WTC11 (cell line): Measurements from ENCODE around the gene DLGAP3. TPM values are rescaled to one million over a fixed set of nuclear protein-coding genes. Genes with fewer than 3 reads are reported as not detected.

Experiments
- ATAC-seq: fragments of 200-7000 bp; cut with Tn5 transposase; 2 replicates; pipeline ENCODE4 v1.10.0; 2021; ENCODE audit warnings: mild to moderate bottlenecking, moderate library complexity
- CTCF ChIA-PET: fragments of 300-600 bp; sonication (Branson Sonifier 250); formaldehyde crosslinking; loops from one replicate; lab custom pipeline; 2021; ENCODE audit warnings: antibody characterized with exemption; lab: Charles Lee
- POLR2A ChIA-PET: fragments of 350-600 bp; sonication (Branson Sonifier 250); formaldehyde crosslinking; loops from one replicate; lab custom pipeline; 2021; ENCODE audit warnings: antibody characterized with exemption; lab: Charles Lee
- DNase-seq: peaks from one replicate; pipeline ENCODE4 v3.0.0; 2021; ENCODE audit warnings: low spot score
- H3K27ac Mint-ChIP-seq: 2 replicates; pipeline ENCODE4 v1.8.0; 2021; ENCODE audit warnings: mixed read lengths
- H3K27me3 Mint-ChIP-seq: 2 replicates; pipeline ENCODE4 v1.8.0; 2021; ENCODE audit warnings: low read depth, mild to moderate bottlenecking, moderate library complexity, mixed read lengths
- H3K36me3 Mint-ChIP-seq: 2 replicates; pipeline ENCODE4 v1.8.0; 2021; ENCODE audit warnings: mixed read lengths
- H3K4me1 Mint-ChIP-seq: 2 replicates; pipeline ENCODE4 v1.8.0; 2022; ENCODE audit warnings: mixed read lengths
- H3K4me3 Mint-ChIP-seq: 2 replicates; pipeline ENCODE4 v1.8.0; 2021; ENCODE audit warnings: mild to moderate bottlenecking, moderate library complexity, mixed read lengths
- H3K9me3 Mint-ChIP-seq: 2 replicates; pipeline ENCODE4 v1.8.0; 2021; ENCODE audit warnings: mixed read lengths
- FOXJ3 ChIP-seq: sonication (generic); formaldehyde crosslinking; IDR thresholded peaks from 2 replicates; pipeline ENCODE4 v1.9.0; 2021; ENCODE audit warnings: missing genetic modification reagents, mild to moderate bottlenecking, borderline replicate concordance
- FOXP1 ChIP-seq: sonication (generic); formaldehyde crosslinking; IDR thresholded peaks from 2 replicates; pipeline ENCODE4 v1.8.0; 2022; ENCODE audit warnings: missing genetic modification reagents, mild to moderate bottlenecking, moderate library complexity, borderline replicate concordance
- JAZF1 ChIP-seq: fragments of 250-450 bp; sonication (Bioruptor Pico); IDR thresholded peaks from 2 replicates; pipeline ENCODE4 v1.9.0; 2021; ENCODE audit warnings: moderate library complexity, mild to moderate bottlenecking, inconsistent platforms
- KAT7 ChIP-seq: sonication (generic); formaldehyde crosslinking; IDR thresholded peaks from 2 replicates; pipeline ENCODE4 v1.8.1; 2023; ENCODE audit warnings: missing genetic modification reagents, mild to moderate bottlenecking, borderline replicate concordance
- NFATC4 ChIP-seq: fragments of 250-450 bp; sonication (Bioruptor Pico); IDR thresholded peaks from 2 replicates; pipeline ENCODE4 v1.9.0; 2021; ENCODE audit warnings: mild to moderate bottlenecking
- NR2C2 ChIP-seq: sonication (generic); formaldehyde crosslinking; IDR thresholded peaks from 2 replicates; pipeline ENCODE4 v1.8.0; 2022; ENCODE audit warnings: mild to moderate bottlenecking, missing genetic modification reagents
- NR3C1 ChIP-seq: sonication (generic); formaldehyde crosslinking; conservative IDR thresholded peaks from 2 replicates; pipeline ENCODE4 v1.8.1; 2023; ENCODE audit warnings: low read depth, mild to moderate bottlenecking, missing genetic modification reagents
- PRRX2 ChIP-seq: fragments of 250-450 bp; sonication (Bioruptor Pico); IDR thresholded peaks from 2 replicates; pipeline ENCODE4 v1.8.0; 2021; ENCODE audit warnings: mild to moderate bottlenecking
- RORB ChIP-seq: fragments of 250-450 bp; sonication (Bioruptor Pico); IDR thresholded peaks from 2 replicates; pipeline ENCODE4 v1.9.0; 2021; ENCODE audit warnings: mild to moderate bottlenecking
- SMAD3 ChIP-seq: sonication (generic); formaldehyde crosslinking; IDR thresholded peaks from 2 replicates; pipeline ENCODE4 v1.8.0; 2022; ENCODE audit warnings: missing genetic modification reagents, mild to moderate bottlenecking, borderline replicate concordance
- SMAD4 ChIP-seq: sonication (generic); formaldehyde crosslinking; IDR thresholded peaks from 2 replicates; pipeline ENCODE4 v1.8.0; 2022; ENCODE audit warnings: mild to moderate bottlenecking, missing genetic modification reagents
- TEAD4 ChIP-seq: sonication (generic); formaldehyde crosslinking; IDR thresholded peaks from 2 replicates; pipeline ENCODE4 v1.8.0; 2022; ENCODE audit warnings: mild to moderate bottlenecking, missing genetic modification reagents
- ZBTB43 ChIP-seq: sonication (generic); formaldehyde crosslinking; IDR thresholded peaks from 2 replicates; pipeline ENCODE4 v1.8.1; 2023; ENCODE audit warnings: mild to moderate bottlenecking, missing genetic modification reagents
- ZNF121 ChIP-seq: sonication (generic); formaldehyde crosslinking; IDR thresholded peaks from 2 replicates; pipeline ENCODE4 v1.8.0; 2023; ENCODE audit warnings: missing genetic modification reagents
- ZNF423 ChIP-seq: fragments of 250-450 bp; sonication (Bioruptor Pico); IDR thresholded peaks from 2 replicates; pipeline ENCODE4 v2.1.2; 2022; ENCODE audit warnings: mild to moderate bottlenecking, moderate library complexity
- total RNA-seq: library from RNA; stranded (reverse); gene quantifications from 3 replicates; pipeline ENCODE4 v1.2.3, GENCODE V29; 2021
- TF ChIP-seq, protein P1 (sequence below): sonication (generic); formaldehyde crosslinking; IDR thresholded peaks from 2 replicates; pipeline ENCODE4 v1.8.1; 2022; ENCODE audit warnings: low read depth, mild to moderate bottlenecking, moderate library complexity, missing genetic modification reagents, borderline replicate concordance
- TF ChIP-seq, protein P2 (sequence below): sonication (generic); formaldehyde crosslinking; IDR thresholded peaks from 2 replicates; pipeline ENCODE4 v1.8.1; 2022; ENCODE audit warnings: low read depth, missing genetic modification reagents, borderline replicate concordance
- TF ChIP-seq, protein P3 (sequence below): fragments of 250-450 bp; sonication (Bioruptor Pico); IDR thresholded peaks from 2 replicates; pipeline ENCODE4 v2.1.2; 2022; ENCODE audit warnings: mild to moderate bottlenecking, moderate library complexity
- TF ChIP-seq, protein P4 (sequence below): sonication (generic); formaldehyde crosslinking; IDR thresholded peaks from 2 replicates; pipeline ENCODE4 v1.8.1; 2022; ENCODE audit warnings: mild to moderate bottlenecking, missing genetic modification reagents, moderate library complexity, borderline replicate concordance

The DLGAP3 gene
- total RNA-seq, 1 experiment from 2014 or later: 11.3 TPM

DNA sequence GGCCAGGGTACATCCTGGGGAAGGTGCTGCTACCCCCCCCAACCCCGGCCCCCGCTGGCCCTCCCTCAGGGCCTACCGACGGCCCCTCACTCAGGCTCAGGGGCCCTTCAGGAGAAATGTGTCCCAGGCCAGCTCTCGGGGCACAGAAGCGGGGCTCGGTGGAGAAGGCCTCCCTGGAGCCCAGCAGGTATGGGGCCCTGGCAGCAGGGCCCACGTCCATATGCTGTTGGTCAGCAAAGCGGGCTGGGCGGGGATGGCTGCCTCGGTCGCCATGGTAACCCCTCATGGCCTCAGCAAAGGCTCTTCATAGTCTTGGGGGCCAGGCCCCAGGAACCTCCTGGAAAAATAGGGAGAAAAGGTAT is 24.4 kb downstream of the DLGAP3 start (continued):
- no peak for TF ChIP-seq SMAD4
- TF ChIP-seq, protein P1, sequence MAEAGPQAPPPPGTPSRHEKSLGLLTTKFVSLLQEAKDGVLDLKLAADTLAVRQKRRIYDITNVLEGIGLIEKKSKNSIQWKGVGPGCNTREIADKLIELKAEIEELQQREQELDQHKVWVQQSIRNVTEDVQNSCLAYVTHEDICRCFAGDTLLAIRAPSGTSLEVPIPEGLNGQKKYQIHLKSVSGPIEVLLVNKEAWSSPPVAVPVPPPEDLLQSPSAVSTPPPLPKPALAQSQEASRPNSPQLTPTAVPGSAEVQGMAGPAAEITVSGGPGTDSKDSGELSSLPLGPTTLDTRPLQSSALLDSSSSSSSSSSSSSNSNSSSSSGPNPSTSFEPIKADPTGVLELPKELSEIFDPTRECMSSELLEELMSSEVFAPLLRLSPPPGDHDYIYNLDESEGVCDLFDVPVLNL (CRISPR knock-in tag): no peak
- TF ChIP-seq ZNF423 (CRISPR knock-in tag): no peak
- TF ChIP-seq NR2C2 (CRISPR knock-in tag): no peak
- no peak for TF ChIP-seq KAT7 (CRISPR knock-in tag)

GRCh38 chr1:34904236-34905097 is 25.0 kb downstream of the DLGAP3 start:
- Mint-ChIP-seq H3K27ac (no peak overlapping the region), H3K27me3 (peaks cover 9% of the 10 kb centered on the region)
- no peak; the same call in 1 of the 2 replicates for ATAC-seq

More at GRCh38 chr1:34904236-34905097, 25.0 kb downstream of the DLGAP3 start:
- H3K9me3 Mint-ChIP-seq: no peaks in the 10 kb centered on the region
- TF ChIP-seq JAZF1 (CRISPR knock-in tag) (no peak), ZNF423 (CRISPR knock-in tag) (no peak), PRRX2 (CRISPR knock-in tag) (no peak), SMAD3 (CRISPR knock-in tag) (no peak), FOXJ3 (CRISPR knock-in tag) (no peak), ZNF121 (no peak), TEAD4 (CRISPR knock-in tag) (no peak), NR3C1 (CRISPR knock-in tag) (no peak), ZBTB43 (CRISPR knock-in tag) (no peak), RORB (no peak), FOXP1 (CRISPR knock-in tag) (no peak), NFATC4 (no peak)
- TF ChIP-seq, protein P2, sequence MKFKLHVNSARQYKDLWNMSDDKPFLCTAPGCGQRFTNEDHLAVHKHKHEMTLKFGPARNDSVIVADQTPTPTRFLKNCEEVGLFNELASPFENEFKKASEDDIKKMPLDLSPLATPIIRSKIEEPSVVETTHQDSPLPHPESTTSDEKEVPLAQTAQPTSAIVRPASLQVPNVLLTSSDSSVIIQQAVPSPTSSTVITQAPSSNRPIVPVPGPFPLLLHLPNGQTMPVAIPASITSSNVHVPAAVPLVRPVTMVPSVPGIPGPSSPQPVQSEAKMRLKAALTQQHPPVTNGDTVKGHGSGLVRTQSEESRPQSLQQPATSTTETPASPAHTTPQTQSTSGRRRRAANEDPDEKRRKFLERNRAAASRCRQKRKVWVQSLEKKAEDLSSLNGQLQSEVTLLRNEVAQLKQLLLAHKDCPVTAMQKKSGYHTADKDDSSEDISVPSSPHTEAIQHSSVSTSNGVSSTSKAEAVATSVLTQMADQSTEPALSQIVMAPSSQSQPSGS (CRISPR knock-in tag): no peak
- TF ChIP-seq, protein P3, sequence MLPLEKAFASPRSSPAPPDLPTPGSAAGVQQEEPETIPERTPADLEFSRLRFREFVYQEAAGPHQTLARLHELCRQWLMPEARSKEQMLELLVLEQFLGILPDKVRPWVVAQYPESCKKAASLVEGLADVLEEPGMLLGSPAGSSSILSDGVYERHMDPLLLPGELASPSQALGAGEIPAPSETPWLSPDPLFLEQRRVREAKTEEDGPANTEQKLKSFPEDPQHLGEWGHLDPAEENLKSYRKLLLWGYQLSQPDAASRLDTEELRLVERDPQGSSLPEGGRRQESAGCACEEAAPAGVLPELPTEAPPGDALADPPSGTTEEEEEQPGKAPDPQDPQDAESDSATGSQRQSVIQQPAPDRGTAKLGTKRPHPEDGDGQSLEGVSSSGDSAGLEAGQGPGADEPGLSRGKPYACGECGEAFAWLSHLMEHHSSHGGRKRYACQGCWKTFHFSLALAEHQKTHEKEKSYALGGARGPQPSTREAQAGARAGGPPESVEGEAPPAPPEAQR (CRISPR knock-in tag): no peak
- TF ChIP-seq, protein P4, sequence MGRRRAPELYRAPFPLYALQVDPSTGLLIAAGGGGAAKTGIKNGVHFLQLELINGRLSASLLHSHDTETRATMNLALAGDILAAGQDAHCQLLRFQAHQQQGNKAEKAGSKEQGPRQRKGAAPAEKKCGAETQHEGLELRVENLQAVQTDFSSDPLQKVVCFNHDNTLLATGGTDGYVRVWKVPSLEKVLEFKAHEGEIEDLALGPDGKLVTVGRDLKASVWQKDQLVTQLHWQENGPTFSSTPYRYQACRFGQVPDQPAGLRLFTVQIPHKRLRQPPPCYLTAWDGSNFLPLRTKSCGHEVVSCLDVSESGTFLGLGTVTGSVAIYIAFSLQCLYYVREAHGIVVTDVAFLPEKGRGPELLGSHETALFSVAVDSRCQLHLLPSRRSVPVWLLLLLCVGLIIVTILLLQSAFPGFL (CRISPR knock-in tag): no peak
- TF ChIP-seq, protein P1 (CRISPR knock-in tag): no peak
- no peaks in the 10 kb centered on the region for H3K36me3 Mint-ChIP-seq
- H3K4me3 Mint-ChIP-seq: no peak overlapping the region
- DNase-seq: no peak
- POLR2A ChIA-PET: no interaction called here
- H3K4me1 Mint-ChIP-seq: no peaks in the 10 kb centered on the region
- CTCF ChIA-PET: no interaction called here
